HEK293 (cell line): Measurements from ENCODE around the gene SELENBP1.

Experiments
- CTCF ChIA-PET: fragments of 350-600 bp; formaldehyde crosslinking; extraction: SDS; loops from one replicate; lab custom pipeline; 2021; ENCODE audit warnings: antibody characterized with exemption; lab: Yijun Ruan, JAX
- POLR2A ChIA-PET: fragments of 300-600 bp; formaldehyde crosslinking; extraction: SDS; loops from one replicate; lab custom pipeline; 2020; ENCODE audit warnings: antibody characterized with exemption, inconsistent platforms; lab: Yijun Ruan, JAX
- H3K27ac ChIP-seq: fragments of 200-500 bp; sonication (Bioruptor generic); 2 replicates; pipeline ENCODE4 v1.5.1; 2014; ENCODE audit warnings: low read depth, low read length, control low read depth, inconsistent platforms; ENCODE audit errors: extremely low read depth
- H3K36me3 ChIP-seq, 2 experiments: fragments of 200-500 bp in 1 of 2; sonication (Bioruptor generic) in 1 of 2; 1 replicate in 1 of 2; 2 replicates in 1 of 2; pipeline ENCODE4 v1.5.1; 2014 to 2017; ENCODE audit warnings: inconsistent platforms in 2 of 2, low read length in 2 of 2; ENCODE audit not compliant: control insufficient read depth in 2 of 2, insufficient read depth in 1 of 2
- H3K4me1 ChIP-seq: fragments of 200-500 bp; sonication (Bioruptor generic); 2 replicates; pipeline ENCODE4 v1.5.1; 2014; ENCODE audit warnings: mild to moderate bottlenecking, low read length, inconsistent platforms; ENCODE audit not compliant: control insufficient read depth, insufficient read depth
- H3K4me3 ChIP-seq: 2 replicates; pipeline ENCODE4 v1.5.1; 2011; ENCODE audit warnings: low read depth, mild to moderate bottlenecking, control low read depth, low read length, moderate library complexity
- H3K9me3 ChIP-seq: fragments of 200-500 bp; sonication (Bioruptor generic); 2 replicates; pipeline ENCODE4 v1.5.1; 2014; ENCODE audit warnings: low read depth, low read length, inconsistent platforms; ENCODE audit not compliant: control insufficient read depth, insufficient read depth
- GLIS2 ChIP-seq: fragments of 450-650 bp; formaldehyde crosslinking; IDR thresholded peaks from 2 replicates; pipeline ENCODE4 v1.5.1; 2016; ENCODE audit warnings: missing biosample characterization, missing genetic modification characterization
- KLF1 ChIP-seq: fragments of 450-650 bp; formaldehyde crosslinking; IDR thresholded peaks from 2 replicates; pipeline ENCODE4 v1.5.1; 2016; ENCODE audit warnings: missing biosample characterization, missing genetic modification characterization
- PRDM1 ChIP-seq: fragments of 450-650 bp; formaldehyde crosslinking; IDR thresholded peaks from 2 replicates; pipeline ENCODE4; 2016; ENCODE audit warnings: missing biosample characterization, missing genetic modification characterization
- SCRT1 ChIP-seq: fragments of 450-650 bp; formaldehyde crosslinking; IDR thresholded peaks from 2 replicates; pipeline ENCODE4 v1.5.1; 2016; ENCODE audit warnings: missing biosample characterization, missing genetic modification characterization, borderline replicate concordance
- ZBTB20 ChIP-seq: fragments of 450-650 bp; formaldehyde crosslinking; IDR thresholded peaks from 2 replicates; pipeline ENCODE4 v1.5.1; 2016; ENCODE audit warnings: missing biosample characterization, missing genetic modification characterization
- ZBTB6 ChIP-seq: fragments of 450-650 bp; formaldehyde crosslinking; IDR thresholded peaks from 2 replicates; pipeline ENCODE4 v1.5.1; 2017; ENCODE audit warnings: missing biosample characterization, missing genetic modification characterization
- ZNF157 ChIP-seq: fragments of 450-650 bp; formaldehyde crosslinking; IDR thresholded peaks from 2 replicates; pipeline ENCODE4 v1.5.1; 2016; ENCODE audit warnings: missing biosample characterization, missing genetic modification characterization
- ZNF341 ChIP-seq: fragments of 450-650 bp; formaldehyde crosslinking; IDR thresholded peaks from 2 replicates; pipeline ENCODE4; 2016; ENCODE audit warnings: low read depth, missing biosample characterization, missing genetic modification characterization
- ZNF366 ChIP-seq: fragments of 450-650 bp; formaldehyde crosslinking; conservative IDR thresholded peaks from 2 replicates; pipeline ENCODE4 v1.5.1; 2016; ENCODE audit warnings: missing biosample characterization, missing genetic modification characterization
- ZNF394 ChIP-seq: fragments of 450-650 bp; formaldehyde crosslinking; IDR thresholded peaks from 2 replicates; pipeline ENCODE4 v1.5.1; 2016; ENCODE audit warnings: missing biosample characterization, missing genetic modification characterization, mild to moderate bottlenecking, moderate library complexity, borderline replicate concordance
- ZNF585B ChIP-seq: fragments of 450-650 bp; formaldehyde crosslinking; IDR thresholded peaks from 2 replicates; pipeline ENCODE4 v1.5.1; 2016; ENCODE audit warnings: missing biosample characterization, missing genetic modification characterization
- ZNF600 ChIP-seq: fragments of 450-650 bp; formaldehyde crosslinking; IDR thresholded peaks from 2 replicates; pipeline ENCODE4 v1.5.1; 2016; ENCODE audit warnings: missing biosample characterization, missing genetic modification characterization
- ZNF677 ChIP-seq: fragments of 450-650 bp; IDR thresholded peaks from 2 replicates; pipeline ENCODE4 v1.5.0; 2018; ENCODE audit warnings: missing biosample characterization, mild to moderate bottlenecking, missing genetic modification characterization, moderate library complexity
- ZNF785 ChIP-seq: fragments of 450-650 bp; formaldehyde crosslinking; IDR thresholded peaks from 2 replicates; pipeline ENCODE4 v1.5.1; 2016; ENCODE audit warnings: missing biosample characterization, missing genetic modification characterization
- TF ChIP-seq, protein P1 (sequence below): fragments of 450-650 bp; formaldehyde crosslinking; IDR thresholded peaks from 2 replicates; pipeline ENCODE4 v1.5.1; 2016; ENCODE audit warnings: missing biosample characterization, missing genetic modification characterization
- TF ChIP-seq, protein P2 (sequence below): fragments of 450-650 bp; formaldehyde crosslinking; IDR thresholded peaks from 2 replicates; pipeline ENCODE4 v1.5.1; 2016; ENCODE audit warnings: missing biosample characterization, missing genetic modification characterization

The SELENBP1 gene

DNA sequence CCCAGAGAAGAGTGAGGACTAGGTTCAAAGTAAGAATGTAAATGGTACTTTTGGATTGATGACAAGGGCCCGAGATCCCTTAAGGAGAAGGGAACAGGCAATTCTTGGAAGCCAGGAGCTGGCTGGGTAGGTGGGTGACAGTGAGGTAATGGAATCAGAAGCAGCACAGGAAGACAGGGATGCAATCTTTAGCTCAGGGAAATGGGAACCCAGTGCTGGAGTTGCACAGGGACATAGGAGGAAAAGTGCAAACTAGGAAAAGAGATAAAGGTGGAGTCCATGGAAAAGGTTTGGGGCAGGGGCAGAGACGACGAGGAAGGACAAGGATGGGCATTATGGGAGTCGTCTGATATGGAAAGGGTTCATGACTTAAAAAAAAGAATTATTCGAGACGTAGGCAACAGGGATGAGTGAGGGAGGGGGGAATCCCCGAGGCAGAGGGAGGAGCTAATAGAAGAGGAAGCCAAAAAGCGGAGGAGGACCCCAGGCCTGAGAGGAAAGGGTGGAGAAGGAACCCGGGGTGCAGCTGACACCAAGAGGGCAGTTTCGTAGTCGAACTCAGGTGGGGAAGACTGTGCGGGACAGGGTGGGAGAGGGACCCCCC, 45.8 kb downstream of the SELENBP1 start (continued):
- TF ChIP-seq ZBTB6 (tag by site-specific recombination) (no peak), ZNF585B (no peak), SCRT1 (tag by site-specific recombination) (0 out of 2 replicates have a peak, but pooled peaks have one; percentile 11), ZBTB20 (tag by site-specific recombination) (peak; percentile 94), ZNF341 (tag by site-specific recombination) (no peak)

GRCh38 chr1:151325646-151326429, 46.7 kb downstream of the SELENBP1 start:
- TF ChIP-seq ZNF600 (tag by site-specific recombination) (peak; percentile 77), ZNF366 (no peak), ZNF157 (tag by site-specific recombination) (no peak), KLF1 (no peak), ZNF677 (tag by site-specific recombination) (peak; percentile 70), ZNF394 (tag by site-specific recombination) (peak; percentile 46; the same call in 1 of the 2 replicates), GLIS2 (tag by site-specific recombination) (no peak)
- TF ChIP-seq, protein P1, sequence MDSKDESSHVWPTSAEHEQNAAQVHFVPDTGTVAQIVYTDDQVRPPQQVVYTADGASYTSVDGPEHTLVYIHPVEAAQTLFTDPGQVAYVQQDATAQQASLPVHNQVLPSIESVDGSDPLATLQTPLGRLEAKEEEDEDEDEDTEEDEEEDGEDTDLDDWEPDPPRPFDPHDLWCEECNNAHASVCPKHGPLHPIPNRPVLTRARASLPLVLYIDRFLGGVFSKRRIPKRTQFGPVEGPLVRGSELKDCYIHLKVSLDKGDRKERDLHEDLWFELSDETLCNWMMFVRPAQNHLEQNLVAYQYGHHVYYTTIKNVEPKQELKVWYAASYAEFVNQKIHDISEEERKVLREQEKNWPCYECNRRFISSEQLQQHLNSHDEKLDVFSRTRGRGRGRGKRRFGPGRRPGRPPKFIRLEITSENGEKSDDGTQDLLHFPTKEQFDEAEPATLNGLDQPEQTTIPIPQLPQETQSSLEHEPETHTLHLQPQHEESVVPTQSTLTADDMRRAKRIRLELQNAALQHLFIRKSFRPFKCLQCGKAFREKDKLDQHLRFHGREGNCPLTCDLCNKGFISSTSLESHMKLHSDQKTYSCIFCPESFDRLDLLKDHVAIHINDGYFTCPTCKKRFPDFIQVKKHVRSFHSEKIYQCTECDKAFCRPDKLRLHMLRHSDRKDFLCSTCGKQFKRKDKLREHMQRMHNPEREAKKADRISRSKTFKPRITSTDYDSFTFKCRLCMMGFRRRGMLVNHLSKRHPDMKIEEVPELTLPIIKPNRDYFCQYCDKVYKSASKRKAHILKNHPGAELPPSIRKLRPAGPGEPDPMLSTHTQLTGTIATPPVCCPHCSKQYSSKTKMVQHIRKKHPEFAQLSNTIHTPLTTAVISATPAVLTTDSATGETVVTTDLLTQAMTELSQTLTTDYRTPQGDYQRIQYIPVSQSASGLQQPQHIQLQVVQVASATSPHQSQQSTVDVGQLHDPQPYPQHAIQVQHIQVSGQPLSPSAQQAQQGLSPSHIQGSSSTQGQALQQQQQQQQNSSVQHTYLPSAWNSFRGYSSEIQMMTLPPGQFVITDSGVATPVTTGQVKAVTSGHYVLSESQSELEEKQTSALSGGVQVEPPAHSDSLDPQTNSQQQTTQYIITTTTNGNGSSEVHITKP (tag by site-specific recombination): peak; percentile 50; the same call in 1 of the 2 replicates
- POLR2A ChIA-PET: interaction anchor here (1.2 to 7.8 kb wide), 6 partner anchors 9 to 44 kb away, joined by 3 to 56 read pairs (median 14); partner anchors contain the start of gene ZNF687
- CTCF ChIA-PET: interaction anchor here (0.7 to 7.4 kb wide), 5 partner anchors 14 to 209 kb away, joined by 3 to 63 read pairs (median 20); no protein-coding TSS in a partner anchor
- Histone ChIP-seq H3K4me3 (peak overlapping the region; percentile 83), H3K36me3 (peaks cover 4 to 43% of the 10 kb centered on the region in 2 experiments), H3K9me3 (no peaks in the 10 kb centered on the region), H3K4me1 (peaks cover 3% of the 10 kb centered on the region; the same call in 1 of the 2 replicates), H3K27ac (0 out of 2 replicates have a peak overlapping the region, but pooled peaks have one; percentile 9)

DNA sequence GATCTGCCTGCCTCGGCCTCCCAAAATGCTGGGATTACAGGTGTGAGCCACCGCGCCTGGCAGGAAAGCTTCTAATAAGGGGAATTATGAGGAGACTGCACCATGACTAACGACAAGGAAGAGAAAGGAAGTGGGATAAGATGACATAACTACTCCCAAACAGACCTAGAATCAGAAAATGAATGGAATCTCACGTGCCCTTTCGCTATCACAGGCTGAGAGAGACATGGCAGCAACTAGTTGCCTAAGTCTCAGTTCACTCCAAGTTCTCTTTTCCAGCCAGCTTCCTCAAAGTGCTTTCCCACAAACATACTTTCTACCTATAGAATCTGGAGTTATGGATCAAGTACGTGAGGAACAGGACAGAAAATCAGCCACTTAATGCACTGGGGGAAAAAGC, 47.3 kb downstream of the SELENBP1 start:
- ChIA-PET POLR2A (interaction anchor here (1.7 to 7.8 kb wide), 2 partner anchors 12 to 44 kb away, joined by 3 to 56 read pairs; no protein-coding TSS in a partner anchor), CTCF (interaction anchor here (3.1 to 6.3 kb wide), 2 partner anchors 15 to 24 kb away, joined by 20 to 28 read pairs; no protein-coding TSS in a partner anchor)
- Histone ChIP-seq H3K9me3 (no peaks in the 10 kb centered on the region), H3K36me3 (peaks cover 4 to 49% of the 10 kb centered on the region in 2 experiments), H3K27ac (no peak overlapping the region), H3K4me3 (no peak overlapping the region), H3K4me1 (peaks cover 3% of the 10 kb centered on the region; the same call in 1 of the 2 replicates)
- no peak for TF ChIP-seq ZNF785 (tag by site-specific recombination)
- TF ChIP-seq, protein P2, sequence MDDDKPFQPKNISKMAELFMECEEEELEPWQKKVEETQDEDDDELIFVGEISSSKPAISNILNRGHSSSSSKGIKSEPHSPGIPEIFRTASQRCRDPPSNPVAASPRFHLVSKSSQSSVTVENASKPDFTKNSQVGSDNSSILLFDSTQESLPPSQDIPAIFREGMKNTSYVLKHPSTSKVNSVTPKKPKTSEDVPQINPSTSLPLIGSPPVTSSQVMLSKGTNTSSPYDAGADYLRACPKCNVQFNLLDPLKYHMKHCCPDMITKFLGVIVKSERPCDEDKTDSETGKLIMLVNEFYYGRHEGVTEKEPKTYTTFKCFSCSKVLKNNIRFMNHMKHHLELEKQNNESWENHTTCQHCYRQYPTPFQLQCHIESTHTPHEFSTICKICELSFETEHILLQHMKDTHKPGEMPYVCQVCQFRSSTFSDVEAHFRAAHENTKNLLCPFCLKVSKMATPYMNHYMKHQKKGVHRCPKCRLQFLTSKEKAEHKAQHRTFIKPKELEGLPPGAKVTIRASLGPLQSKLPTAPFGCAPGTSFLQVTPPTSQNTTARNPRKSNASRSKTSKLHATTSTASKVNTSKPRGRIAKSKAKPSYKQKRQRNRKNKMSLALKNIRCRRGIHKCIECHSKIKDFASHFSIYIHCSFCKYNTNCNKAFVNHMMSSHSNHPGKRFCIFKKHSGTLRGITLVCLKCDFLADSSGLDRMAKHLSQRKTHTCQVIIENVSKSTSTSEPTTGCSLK (tag by site-specific recombination): no peak
- 0 out of 2 replicates have a peak, but pooled peaks have one; percentile 62 for TF ChIP-seq PRDM1 (tag by site-specific recombination)
